Measurements from ENCODE around the gene SURF1.

GRCh38 chr9:133341369-133342068 lies 14.8 kb downstream of the SURF1 start:
- TF ChIP-seq TCF12 (IDR thresholded peaks at IDR 0.05; ENCODE audit: low read depth, low read length) (no peak), SIX5 (IDR thresholded peaks at IDR 0.05; ENCODE audit: low read depth, low read length, severe bottlenecking) (no peak), REST (IDR thresholded peaks at IDR 0.05; ENCODE audit: low read depth, low read length) (no peak), POLR2AphosphoS5 (IDR thresholded peaks at IDR 0.05; ENCODE audit: low read length) (no peak)
